HG02981 (cell line): Measurements from ENCODE around the gene EGR1.

ENCODE experiments used
- ATAC-seq: cut with Tn5 transposase; IDR thresholded peaks from one replicate; pipeline ENCODE4 v1.9.1; 2021; ENCODE audit warnings: mild to moderate bottlenecking, moderate library complexity; ENCODE audit not compliant: unreplicated experiment

EGR1 gene

DNA sequence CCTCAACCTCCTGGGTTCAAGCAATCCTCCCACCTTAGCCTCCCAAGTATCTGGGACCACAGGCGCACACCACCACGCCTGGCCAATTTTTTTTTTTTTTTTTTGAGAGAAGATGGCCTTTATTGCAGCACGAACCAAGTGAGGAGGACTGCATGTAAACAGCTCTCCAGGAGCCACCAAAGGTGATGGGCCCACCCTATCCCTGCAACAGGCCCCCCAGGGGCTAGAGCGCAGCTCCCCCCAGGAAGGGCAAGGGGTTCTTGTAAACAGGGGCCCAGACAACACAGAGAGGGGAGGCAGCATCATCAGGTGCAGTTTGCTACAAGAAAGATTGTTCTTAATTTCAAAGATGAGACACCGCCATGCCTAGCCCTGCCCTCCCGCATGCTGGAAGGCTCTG lies 12.6 kb upstream of the EGR1 start:
- no peak for ATAC-seq

DNA sequence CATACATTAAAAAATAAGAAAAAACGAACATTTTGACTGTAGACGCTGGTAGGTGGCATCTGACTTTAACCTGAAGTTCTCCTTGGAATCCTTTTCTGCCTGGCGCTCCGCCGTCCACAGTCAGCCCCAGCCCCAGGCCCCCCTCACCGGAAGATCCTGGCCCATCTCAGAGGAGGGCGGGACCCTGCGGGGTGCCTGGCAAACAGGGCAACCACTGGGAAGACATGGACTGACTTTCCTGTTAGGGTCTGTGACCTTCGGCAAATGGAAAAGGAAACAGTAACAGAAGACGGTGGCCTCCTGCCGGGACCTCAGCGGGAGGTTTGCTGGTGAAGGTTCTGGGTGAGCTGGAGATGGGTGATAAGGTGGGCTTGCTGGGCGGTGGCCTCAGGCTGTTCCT lies 11.7 kb upstream of the EGR1 start:
- no peak for ATAC-seq

DNA sequence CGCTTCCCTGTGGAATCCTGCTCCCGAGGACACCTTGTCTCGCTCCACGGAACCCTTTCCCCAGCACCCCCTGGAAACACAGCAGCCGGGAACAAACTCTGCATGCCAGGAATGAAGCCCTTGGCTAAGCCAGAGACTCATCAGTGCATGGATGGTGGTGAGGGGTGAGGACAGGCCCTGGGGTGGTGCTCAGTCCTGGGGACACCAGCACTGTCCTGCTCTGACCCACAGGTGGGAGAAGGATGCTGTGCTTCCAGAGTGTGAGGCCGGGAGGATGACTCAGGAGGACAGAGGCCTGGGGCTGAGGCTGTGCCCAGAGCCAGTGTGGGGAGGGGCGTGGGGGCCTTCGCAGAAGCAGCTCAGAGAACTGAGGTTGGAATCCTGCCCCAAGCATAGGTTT lies 11.2 kb upstream of the EGR1 start:
- ATAC-seq, result no peak

DNA sequence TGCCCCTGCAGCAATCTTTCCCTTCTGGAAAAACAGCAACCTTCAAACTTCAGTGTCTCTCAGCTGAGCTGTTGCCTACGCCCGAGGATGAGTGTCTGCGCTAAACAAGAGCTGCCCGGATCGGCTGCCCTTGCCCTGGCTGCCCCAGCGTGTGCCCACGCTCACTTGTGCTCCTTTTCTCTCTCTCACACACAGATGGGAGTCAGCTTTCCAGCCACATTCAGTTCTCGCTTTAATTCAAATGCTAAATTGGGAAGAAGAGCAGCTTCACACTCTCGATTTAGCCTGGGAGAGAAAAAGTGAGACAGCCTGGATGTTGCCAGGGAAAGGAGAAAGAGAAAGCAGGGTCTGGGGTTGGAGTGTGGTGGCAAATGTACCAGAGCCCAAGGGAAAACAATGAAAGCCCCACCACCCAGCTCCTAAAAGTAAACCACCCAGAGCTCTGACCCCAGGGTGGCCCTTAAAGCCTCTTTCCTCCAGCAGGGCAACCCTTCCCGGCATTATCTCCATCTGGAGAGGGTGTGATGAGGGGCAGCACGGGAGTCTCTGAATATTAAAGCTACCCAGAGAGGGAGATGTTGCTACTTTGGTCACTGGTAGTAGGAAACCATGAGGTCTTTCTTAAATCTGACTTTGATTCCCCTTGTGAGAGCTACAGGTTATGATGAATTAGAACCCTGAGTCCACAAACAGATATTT lies 9.9 kb upstream of the EGR1 start:
- no peak for ATAC-seq

DNA sequence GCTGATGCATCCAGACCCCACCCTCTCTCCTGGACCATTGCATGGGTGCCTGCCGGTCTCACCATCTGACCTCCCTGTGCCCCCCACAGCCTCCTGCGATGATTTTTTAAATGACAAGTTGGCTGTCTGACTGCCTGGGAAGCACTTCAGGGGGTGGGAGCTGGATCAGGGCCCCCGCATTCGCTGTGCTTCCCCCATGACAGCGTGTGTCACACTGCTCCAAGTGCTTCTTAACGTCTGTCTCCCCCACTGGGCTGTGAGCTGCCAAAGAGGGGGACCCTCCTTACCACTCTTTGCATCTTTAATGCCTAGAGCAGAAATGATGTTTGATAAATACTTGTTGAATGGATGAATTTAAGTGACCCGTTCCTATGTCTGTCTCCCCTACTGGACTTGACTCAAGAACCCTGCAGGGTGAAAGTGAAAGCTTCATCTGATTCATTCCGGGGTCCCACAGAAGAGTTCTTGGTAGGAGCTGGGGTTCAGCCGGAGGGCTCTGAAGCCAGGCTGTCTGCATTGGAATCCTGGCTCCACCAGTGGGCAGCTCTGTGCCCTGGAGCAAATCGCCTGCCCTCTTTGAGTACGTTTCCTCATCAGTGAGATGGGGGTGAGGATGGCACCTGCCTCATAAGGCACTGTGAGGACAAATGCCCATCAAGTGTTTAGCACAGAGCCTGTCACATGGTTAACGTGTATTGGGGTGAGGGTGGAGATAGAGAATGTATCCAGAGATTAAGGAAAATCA lies 7.6 kb upstream of the EGR1 start:
- no peak for ATAC-seq

DNA sequence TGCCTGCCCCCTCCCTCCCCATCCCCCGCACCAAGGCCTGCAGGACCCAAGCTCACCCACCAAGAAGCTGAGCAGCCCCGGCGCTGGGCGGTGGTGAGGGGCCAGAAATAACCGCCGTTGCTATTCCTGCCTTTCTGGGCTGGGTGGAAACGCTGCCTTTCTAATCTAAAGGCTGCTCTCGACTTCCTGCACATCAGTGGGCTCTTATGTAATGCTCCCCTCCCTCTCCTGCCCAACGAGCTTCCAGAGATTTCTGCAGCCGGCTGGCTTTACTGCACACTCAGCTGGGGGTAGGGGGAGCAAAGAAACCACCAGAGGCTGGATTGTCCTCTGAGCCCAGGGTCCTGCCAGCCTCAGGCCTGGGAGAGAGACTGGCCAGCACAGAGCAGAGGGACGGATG lies 6.9 kb upstream of the EGR1 start:
- ATAC-seq, result no peak

DNA sequence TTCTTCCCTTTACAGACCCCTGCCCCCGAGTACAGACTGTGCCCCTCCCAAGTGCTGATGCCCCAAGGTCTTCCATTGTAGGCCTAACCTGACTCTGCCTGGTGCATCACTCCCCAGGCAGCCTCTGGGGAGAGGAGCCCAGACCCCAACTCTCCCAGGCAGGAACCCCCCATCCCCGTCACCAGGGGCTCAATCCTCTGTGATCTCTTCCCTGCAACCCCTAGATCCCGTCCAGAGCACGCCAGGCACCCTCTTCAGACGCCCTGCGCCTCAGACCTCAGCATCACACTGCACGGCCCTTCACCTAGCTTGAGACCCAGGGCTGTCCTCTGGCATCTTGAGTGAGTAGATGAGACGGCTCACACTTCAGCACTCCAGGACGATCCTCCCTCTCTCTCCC lies 6.4 kb upstream of the EGR1 start:
- ATAC-seq, result no peak

DNA sequence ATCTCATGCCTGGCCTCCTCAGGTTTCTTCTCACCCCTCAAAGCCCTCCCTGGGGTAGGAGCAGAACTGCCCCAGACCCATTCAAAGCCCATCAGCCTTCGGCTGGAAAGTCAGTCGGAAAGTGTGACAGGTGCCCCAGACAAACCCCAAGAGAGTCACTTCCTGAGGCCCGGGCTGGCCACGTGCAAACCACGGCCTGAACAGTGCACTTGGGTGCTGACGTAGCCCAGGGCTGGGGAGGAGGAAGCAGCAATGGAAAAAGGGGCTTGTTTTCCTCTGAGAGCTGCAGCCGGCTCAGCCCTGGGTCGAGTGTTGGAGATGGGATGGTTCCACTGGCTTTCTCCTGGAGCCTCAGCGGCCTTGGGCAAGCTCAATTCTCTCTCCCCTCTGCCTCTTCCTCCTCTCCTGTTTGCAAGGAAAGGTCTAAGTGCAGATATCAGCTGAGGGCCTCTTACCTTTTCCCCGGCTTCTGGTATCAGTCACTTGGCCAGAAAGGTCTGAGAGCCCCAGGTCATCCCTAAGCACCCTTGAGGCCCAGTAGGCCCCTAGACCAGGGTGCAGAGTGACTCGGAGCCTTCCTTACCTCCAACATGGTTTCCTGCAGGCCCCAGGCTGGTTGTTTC lies 5.9 kb upstream of the EGR1 start:
- ATAC-seq, result no peak

DNA sequence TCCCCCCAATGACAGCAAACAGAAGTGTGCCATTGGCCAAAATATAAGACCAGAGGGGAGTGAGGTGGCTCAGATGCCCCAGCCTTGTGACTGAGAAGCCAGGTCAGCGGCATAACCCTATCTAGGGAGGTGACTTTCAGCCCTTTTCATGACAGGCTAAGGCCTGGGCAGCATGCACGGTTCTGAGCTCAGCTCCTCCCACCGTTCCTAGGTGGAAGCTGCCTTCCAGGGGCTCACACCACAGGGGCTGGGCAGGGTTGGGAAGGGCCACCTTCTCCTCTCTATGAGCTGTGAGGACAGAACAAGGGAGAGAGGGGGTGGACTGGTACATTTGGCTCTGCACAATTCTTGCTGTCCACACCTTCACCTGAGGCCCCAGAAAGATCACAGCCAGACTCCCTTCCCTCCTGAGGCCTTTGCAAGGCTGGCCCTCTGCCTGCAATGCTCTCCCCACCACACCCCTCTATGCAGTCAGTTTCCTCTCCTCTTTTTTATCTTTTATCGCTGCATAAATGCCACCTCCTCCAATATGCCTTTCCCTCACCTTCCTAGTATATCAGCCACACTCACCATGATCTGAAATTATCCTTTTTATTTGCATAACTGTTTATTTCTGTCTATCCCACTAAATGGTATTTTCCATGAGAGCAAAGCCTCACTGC lies 5.1 kb upstream of the EGR1 start:
- no peak for ATAC-seq

DNA sequence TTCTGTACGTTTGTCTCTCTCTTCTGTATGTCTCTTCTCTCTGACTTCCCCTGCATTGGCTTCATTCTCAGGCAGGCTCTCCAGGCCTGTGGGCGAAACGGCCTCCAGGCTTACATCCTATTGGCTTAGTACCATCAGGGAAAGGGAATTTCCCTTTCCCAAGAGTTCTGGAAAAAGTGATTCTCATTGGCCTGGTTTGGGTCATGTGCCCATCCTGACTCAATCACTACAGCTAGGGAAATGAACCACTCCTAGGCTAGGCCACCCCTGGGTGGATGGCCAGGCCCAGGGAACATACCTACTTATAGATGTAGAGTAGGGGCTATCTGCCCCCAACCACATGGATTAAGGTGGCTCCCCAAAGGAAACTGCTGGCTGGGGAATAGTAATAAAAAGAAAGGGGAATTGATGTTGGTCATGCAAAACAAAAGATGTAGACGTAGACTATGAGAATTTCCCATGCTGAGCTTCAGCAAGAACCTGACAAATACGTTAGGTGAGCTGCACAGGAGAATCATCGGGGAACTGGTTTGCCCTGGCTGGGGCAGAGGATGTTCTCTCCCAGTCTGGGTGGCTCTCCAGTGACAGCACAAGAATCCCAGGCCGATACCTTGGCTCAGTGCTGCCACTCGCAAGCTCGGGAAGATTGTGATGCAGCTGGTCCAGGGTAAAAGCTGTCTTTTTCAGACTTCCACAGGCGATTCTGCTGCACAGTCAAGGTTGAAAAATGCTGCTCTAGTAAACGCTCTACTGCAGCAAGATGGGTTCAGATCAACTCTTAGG lies 3.7 kb upstream of the EGR1 start:
- ATAC-seq, result no peak

DNA sequence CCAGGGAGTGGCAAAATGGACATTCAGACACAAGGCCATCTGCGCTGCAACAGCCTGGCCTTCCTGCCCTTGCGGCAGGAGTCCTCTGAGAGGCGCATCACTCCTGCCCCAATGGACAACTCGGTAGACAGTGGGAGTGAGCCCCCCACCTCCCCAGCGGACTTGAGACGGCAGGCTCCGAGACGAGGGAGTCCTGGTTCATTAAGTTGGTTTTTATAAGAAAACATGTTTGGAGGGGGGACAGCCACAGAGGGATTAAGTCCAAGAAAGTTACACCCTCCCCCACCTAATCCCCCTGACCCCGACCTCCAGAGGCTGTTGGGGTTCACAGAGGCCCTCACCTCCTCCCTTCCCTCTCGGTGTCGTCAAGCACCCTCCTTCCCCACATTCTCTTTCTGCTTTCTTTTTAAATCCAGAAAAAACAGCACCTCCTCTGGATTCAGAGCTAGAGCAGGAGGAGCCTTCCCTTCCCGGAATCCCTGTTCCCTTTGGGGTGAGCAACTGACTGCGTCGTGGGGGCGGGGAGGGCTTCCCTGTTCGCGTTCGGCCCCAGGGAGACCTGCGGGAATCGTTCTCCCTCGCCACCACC lies 1.8 kb upstream of the EGR1 start:
- ATAC-seq, result no peak

DNA sequence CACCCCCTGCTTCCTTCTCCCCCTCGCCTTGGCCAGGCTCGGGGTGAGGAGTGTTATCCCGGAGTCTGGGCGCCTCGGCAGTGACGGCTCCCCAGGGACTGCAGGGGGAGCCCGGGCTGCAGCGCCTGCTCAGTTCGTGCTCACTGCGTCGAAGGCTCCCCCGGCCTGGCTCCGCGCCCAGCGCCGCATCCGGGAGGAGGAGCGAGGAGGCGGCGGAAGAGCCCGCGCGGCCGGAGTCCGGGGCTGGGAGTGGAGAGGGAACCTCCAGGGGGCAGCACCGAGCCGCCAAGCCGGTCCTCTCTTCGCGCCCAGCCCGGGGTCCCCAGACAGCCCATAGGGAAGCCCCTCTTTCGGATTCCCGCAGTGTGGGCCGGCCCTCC lies 1.3 kb upstream of the EGR1 start:
- ATAC-seq, result peak; percentile 53

DNA sequence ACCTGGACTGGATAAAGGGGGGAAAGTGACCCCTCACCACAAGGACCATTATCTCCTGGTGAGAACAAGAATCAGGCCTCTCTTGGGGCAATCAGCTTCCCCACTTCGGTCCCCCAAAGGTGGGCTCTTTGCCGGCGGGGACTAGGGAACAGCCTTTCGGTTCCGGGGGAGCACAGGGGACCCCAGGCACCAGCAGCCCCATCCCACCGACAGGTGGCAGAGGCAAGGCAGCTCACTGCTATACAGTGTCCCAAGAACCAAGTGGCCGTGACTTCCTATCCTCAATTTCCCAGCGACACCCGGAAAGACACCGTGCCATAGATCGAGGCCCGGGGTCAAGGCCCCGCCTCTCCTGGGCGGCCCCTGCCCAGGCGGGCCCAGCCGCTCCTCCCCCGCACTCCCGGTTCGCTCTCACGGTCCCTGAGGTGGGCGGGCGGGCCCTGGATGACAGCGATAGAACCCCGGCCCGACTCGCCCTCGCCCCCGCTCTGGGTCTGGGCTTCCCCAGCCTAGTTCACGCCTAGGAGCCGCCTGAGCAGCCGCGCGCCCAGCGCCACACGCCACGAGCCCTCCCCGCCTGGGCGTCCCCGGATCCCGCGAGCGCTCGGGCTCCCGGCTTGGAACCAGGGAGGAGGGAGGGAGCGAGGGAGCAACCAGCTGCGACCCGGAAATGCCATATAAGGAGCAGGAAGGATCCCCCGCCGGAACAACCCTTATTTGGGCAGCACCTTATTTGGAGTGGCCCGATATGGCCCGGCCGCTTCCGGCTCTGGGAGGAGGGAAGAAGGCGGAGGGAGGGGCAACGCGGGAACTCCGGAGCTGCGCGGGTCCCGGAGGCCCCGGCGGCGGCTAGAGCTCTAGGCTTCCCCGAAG lies 655 bp upstream of the EGR1 start:
- peak; percentile 69 for ATAC-seq

DNA sequence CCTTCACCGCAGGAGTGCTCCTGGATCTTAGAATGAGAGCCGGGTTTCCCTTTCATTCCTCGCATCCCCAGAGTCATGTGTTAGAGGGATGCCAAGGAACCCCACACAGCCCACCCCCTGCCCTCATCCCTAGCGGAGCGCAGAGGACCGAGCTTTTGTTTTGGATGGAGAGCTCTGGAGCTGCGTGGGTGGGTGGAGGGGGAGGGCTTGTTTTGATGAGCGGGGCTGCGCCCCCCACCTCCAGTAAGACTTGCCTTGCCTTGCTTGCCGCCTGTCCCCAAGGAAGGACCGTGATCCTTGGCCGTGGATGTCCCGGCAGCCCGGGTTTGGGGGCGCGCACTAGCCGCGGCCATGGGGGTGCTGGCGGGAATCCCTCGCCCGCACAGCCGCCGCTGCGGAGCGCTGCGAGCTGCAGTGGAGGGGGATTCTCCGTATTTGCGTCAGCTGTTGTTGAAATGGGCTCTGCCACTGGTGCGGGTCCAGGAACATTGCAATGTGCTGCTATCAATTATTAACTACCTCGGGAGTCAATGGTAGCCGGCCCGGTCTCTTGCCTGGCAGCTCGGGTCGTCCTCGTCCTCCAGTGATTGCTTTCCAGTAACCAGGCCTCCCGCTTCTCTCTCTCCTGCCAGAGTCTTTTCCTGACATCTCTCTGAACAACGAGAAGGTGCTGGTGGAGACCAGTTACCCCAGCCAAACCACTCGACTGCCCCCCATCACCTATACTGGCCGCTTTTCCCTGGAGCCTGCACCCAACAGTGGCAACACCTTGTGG lies 1.0 kb downstream of the EGR1 start:
- ATAC-seq, result no peak

DNA sequence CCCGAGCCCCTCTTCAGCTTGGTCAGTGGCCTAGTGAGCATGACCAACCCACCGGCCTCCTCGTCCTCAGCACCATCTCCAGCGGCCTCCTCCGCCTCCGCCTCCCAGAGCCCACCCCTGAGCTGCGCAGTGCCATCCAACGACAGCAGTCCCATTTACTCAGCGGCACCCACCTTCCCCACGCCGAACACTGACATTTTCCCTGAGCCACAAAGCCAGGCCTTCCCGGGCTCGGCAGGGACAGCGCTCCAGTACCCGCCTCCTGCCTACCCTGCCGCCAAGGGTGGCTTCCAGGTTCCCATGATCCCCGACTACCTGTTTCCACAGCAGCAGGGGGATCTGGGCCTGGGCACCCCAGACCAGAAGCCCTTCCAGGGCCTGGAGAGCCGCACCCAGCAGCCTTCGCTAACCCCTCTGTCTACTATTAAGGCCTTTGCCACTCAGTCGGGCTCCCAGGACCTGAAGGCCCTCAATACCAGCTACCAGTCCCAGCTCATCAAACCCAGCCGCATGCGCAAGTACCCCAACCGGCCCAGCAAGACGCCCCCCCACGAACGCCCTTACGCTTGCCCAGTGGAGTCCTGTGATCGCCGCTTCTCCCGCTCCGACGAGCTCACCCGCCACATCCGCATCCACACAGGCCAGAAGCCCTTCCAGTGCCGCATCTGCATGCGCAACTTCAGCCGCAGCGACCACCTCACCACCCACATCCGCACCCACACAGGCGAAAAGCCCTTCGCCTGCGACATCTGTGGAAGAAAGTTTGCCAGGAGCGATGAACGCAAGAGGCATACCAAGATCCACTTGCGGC lies 1.8 kb downstream of the EGR1 start:
- no peak for ATAC-seq

DNA sequence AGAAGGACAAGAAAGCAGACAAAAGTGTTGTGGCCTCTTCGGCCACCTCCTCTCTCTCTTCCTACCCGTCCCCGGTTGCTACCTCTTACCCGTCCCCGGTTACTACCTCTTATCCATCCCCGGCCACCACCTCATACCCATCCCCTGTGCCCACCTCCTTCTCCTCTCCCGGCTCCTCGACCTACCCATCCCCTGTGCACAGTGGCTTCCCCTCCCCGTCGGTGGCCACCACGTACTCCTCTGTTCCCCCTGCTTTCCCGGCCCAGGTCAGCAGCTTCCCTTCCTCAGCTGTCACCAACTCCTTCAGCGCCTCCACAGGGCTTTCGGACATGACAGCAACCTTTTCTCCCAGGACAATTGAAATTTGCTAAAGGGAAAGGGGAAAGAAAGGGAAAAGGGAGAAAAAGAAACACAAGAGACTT lies 2.4 kb downstream of the EGR1 start:
- no peak for ATAC-seq

DNA sequence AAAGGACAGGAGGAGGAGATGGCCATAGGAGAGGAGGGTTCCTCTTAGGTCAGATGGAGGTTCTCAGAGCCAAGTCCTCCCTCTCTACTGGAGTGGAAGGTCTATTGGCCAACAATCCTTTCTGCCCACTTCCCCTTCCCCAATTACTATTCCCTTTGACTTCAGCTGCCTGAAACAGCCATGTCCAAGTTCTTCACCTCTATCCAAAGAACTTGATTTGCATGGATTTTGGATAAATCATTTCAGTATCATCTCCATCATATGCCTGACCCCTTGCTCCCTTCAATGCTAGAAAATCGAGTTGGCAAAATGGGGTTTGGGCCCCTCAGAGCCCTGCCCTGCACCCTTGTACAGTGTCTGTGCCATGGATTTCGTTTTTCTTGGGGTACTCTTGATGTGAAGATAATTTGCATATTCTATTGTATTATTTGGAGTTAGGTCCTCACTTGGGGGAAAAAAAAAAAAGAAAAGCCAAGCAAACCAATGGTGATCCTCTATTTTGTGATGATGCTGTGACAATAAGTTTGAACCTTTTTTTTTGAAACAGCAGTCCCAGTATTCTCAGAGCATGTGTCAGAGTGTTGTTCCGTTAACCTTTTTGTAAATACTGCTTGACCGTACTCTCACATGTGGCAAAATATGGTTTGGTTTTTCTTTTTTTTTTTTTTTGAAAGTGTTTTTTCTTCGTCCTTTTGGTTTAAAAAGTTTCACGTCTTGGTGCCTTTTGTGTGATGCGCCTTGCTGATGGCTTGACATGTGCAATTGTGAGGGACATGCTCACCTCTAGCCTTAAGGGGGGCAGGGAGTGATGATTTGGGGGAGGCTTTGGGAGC lies 3.1 kb downstream of the EGR1 start:
- no peak for ATAC-seq
